HG03045 (cell line): ENCODE measurements around the gene DAB2IP.
"Not testable (repeated sequence)": the region's sequence is repeated elsewhere in the genome, so short reads cannot be mapped to it uniquely, and the experiment has no call there.

Experiments
- ATAC-seq: cut with Tn5 transposase; IDR thresholded peaks from one replicate; pipeline ENCODE4 v1.9.1; 2021; ENCODE audit warnings: mild to moderate bottlenecking, moderate library complexity; ENCODE audit not compliant: unreplicated experiment

Gene DAB2IP

DNA sequence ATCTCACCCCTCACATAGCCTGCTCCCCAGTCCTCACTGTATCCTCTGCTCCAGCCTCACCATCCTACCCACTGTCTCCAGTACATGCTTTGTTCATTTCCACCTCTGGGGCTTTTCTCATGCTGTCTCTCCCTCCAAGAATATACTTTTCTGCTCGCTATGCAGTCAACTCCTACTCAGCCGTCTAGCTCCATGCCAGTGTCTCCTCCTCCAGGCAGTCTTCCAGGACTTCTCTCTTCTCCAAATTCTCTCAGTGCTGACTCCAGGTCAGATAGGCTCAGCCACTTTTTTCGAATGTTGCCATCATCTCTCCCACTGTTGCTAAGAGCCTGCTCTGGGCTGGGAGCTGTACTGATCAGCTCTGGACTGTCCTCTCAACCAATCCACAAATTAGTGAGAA is 8.0 kb upstream of the DAB2IP start:
- ATAC-seq = no peak

GRCh38 chr9:121644040-121644439 is 7.4 kb upstream of the DAB2IP start:
- ATAC-seq = not testable (repeated sequence)

GRCh38 chr9:121645003-121645402 is 6.4 kb upstream of the DAB2IP start:
- ATAC-seq = no peak

DNA sequence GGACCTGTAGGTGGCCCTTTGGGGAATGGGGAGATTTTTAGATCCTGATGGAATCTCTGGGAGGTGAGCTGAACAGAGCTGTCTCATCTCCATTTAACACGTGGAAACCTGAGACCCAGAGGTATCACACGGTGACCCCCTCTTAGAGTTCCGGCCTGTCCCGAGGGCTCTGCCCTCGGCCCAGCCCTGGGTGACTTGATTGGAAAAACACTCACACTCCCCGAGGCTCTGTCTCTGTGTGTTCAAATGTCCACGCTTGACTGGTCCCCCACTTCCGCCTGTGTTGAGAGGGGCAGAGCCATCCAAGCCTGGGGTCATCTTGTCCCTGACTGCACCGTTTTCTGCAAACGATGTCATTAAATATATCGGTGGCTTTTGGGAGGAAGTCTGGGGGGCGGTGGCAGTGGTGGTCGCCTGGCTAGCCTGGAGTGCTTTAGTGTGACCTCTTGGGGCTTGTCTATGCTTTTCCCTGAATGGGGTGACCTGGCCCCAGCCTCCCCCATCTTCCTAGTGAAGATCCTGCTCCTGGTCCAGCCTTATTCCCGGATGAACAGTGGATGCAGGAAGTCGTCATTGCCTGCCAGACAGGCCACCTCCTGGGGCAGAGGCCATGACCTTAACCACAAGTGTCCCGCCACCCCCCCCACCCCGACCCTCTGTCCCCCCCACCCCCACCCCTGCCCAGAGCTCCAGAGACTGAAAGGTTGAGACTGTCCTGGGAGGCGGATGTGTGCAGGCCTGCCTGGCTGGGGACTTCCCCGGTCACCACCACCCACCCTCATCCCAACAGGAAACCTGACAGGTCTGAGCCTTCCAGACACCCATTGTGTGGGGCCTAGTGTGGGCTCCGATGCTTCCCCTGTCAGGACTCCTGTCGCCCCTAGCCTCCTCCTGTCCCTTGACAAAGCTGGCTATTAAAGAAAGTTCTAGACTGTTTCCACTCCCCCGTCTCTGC is 5.3 kb upstream of the DAB2IP start:
- ATAC-seq = no peak

DNA sequence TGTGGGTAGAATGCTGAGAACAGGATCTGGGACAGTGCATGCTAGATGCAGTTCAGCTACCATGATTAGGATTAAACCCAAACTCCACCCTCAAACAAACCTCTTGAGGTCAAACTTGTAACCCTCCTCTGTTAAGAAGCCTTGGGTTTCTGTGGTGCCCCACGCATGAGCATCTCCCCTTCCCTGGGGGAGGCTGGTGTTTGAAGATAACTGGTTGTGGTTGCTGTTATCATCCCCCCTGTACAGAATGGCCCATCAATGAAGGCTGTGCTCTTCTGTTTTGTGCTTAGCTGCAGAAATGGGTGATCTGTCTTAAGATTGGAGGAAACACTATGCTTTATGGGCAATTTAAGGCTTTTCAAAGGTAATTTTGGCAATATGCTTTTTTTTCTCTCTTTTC is 4.4 kb upstream of the DAB2IP start:
- ATAC-seq = no peak

- no peak for ATAC-seq
Observed at GRCh38 chr9:121648172-121648571, 3.3 kb upstream of the DAB2IP start.

DNA sequence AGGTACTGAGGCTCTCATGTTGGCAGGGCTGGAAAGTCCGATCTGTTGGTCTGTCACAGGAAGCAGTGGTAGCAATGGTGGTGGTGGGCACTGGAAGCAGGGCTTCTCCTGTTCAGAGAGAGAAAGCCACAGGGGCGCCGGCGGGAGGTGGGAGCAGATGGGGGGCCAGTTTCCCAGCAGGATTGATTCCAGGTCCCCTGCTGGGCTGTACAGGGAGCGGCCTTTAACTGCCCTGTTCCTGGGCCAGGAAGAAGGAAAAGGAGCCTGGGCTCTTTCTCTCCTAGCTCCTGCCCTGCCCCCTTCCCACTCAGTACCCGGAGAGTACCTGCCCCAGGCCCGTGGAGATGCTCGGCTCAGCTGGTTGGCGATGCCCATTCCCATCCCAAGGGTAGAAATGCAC is 2.6 kb upstream of the DAB2IP start:
- no peak for ATAC-seq

GRCh38 chr9:121649476-121650216 is 1.8 kb upstream of the DAB2IP start:
- no peak for ATAC-seq

- ATAC-seq = no peak
Observed at GRCh38 chr9:121650217-121651007, 1.0 kb upstream of the DAB2IP start.

GRCh38 chr9:121651008-121651294 is 483 bp upstream of the DAB2IP start:
- ATAC-seq = no peak

GRCh38 chr9:121652021-121652837 is 795 bp downstream of the DAB2IP start:
- no peak for ATAC-seq

GRCh38 chr9:121652838-121653231 is 1.4 kb downstream of the DAB2IP start:
- ATAC-seq = no peak

DNA sequence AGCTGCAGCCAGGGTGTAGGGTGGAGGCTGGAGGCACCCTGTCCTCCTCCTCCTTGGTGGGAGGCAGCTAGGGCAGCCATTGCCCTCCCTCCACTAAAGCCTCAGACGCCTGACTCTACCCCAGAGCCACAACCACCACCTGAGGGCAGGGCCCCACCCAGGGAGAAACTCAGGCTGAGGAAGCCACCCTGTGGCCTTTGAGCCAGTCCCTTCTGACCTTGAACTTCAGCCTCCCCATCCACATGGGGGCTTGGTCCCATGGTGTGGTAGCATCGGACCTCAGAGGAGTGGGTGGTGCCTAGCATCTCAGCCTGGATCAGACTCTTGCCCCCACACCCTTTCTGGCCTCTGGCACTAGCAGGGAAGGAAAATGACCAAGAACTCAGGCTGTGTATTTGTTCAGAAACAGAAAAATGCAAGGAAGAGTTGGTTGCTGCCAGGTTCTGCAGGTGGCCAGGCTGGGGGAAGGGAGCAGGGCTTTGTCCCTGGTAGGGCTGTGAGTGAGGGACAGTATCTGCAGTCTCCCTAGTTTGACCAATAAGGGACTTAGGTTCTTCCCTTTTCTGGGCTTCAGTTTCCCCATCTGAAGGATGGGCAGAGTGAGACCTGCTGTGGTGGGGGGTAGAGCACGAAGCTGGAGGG is 3.2 kb downstream of the DAB2IP start:
- ATAC-seq = no peak

DNA sequence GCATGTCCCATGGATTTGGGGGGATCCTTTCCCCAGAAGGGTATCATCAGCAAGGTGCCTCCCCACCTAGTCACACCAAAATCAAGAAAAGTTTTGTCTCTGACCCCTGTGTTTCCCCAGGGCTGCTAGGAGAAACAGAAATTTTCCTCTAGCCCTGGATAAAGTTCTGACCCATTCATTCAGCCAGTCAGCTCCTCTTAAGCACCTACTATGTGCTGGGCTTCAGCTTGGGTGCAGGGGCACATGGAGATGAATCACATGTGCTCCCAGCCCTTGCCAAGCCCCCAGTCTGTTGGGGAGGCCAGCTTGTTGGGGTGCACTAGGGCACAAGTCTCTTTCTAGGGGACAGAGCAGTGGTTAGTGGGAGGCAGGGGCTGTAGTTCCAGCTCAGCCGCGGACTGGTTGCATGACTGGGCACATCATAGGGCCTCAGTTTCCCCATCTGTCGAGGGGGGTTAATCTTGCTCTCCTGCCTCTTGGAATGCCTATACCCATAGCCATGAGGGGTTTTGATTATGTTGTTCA is 3.9 kb downstream of the DAB2IP start:
- ATAC-seq = no peak

- no peak for ATAC-seq
Observed at GRCh38 chr9:121656941-121657470, 5.6 kb downstream of the DAB2IP start.

GRCh38 chr9:121658166-121658565 is 6.7 kb downstream of the DAB2IP start:
- no peak for ATAC-seq

DNA sequence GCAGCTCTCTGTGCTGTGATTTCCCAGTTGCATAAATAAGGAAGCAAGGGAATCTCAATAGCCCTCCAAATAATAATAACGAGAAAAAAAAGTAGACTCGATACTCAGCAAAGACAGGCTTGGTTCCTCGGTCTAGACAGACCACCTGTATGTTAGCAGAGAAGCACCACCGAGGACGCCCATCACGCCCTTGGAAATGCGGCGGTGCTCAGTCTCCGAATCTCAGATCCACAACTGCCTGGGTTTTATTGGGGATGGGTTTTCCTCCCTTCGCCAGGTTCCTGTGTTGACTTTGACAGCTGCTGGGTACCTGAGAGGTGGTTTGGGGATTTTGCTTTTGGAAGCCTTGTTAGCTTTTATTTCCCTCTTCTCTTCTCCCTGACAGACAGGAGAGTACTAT is 7.2 kb downstream of the DAB2IP start:
- ATAC-seq = no peak

DNA sequence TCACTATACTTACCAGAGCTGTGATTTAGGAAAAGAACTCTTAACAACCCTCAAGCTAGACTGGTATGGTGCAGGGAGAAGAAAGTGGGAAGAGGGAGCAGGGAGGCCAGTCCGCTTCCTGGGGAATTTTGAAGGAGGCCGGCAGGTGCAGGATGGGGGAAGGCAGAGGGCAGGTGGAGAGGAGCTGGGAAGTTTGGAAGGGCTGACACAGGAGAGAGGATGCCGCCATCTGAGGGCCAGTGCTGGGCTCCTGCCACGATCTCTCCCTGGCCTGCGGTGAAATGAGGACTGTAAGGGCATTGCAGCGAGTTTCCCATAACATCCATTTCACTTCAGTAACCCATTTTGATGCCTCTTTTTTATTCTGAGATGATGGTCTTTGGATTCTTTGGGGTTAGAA is 8.9 kb downstream of the DAB2IP start:
- ATAC-seq = no peak

DNA sequence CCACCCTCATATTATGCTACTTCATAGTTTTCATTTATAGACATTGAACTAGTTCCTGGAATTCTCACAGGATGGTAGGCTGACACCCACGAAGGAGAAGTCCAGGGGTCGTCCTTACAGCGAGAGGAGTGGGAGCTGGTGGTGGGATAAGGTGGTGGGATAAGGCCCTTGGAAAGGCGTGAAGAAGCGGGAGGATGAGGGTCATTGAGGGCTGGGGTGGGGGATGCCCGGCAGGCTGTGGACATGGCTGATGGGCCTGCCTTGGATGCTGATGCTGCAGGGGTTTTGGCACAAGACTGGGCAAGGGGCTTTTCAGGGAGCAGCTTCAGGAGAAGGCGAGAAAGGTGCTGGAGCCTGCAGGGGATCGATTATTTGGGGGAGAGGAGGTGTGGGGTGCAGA is 9.4 kb downstream of the DAB2IP start:
- ATAC-seq = no peak

GRCh38 chr9:121661328-121661727 is 9.9 kb downstream of the DAB2IP start:
- ATAC-seq = no peak
